SK-N-SH (cell line): Measurements from ENCODE around the gene COX5A. TPM values are rescaled to one million over a fixed set of nuclear protein-coding genes. Genes with fewer than 3 reads are reported as not detected.
A peak's percentile ranks its signal among the peaks of the same experiment; 100 is the strongest.

Experiments used
- CTCF ChIA-PET: fragments of 300-600, 350-600 bp; formaldehyde crosslinking; extraction: SDS; loops from one replicate; lab custom pipeline; 2021; lab: Yijun Ruan, JAX
- POLR2A ChIA-PET: fragments of 350-600 bp; sonication (Branson Sonifier 250); formaldehyde crosslinking; extraction: SDS; loops from one replicate; lab custom pipeline; 2020; ENCODE audit warnings: antibody characterized with exemption, inconsistent platforms; lab: Yijun Ruan, JAX
- DNase-seq: peaks from one replicate; pipeline ENCODE4 v3.0.0; 2012
- H2AFZ ChIP-seq: fragments of 200-600 bp; sonication (generic); 2 replicates; pipeline ENCODE4 v1.8.1; 2016; ENCODE audit warnings: antibody characterized with exemption, mild to moderate bottlenecking, low read depth
- H3F3A ChIP-seq: fragments of 200-600 bp; sonication (generic); replicated peaks from 2 replicates; pipeline ENCODE3; 2016; ENCODE audit warnings: antibody characterized with exemption, mild to moderate bottlenecking; ENCODE audit not compliant: insufficient read depth
- H3K27ac ChIP-seq, 2 experiments: fragments of 200-500 bp in 1 of 2; fragments of 200-600 bp in 1 of 2; sonication (Bioruptor generic) in 1 of 2; sonication (generic), shearing (Covaris generic) in 1 of 2; 2 replicates each; pipeline versions ENCODE4 v1.5.1 to v1.6.1; 2014 to 2016; ENCODE audit warnings: low read depth in 2 of 2, inconsistent platforms in 1 of 2, low read length in 1 of 2, mild to moderate bottlenecking in 1 of 2, mixed read lengths in 1 of 2
- H3K27me3 ChIP-seq: fragments of 200-600 bp; sonication (generic), shearing (Covaris generic); 2 replicates; pipeline ENCODE4 v1.6.1; 2016; ENCODE audit warnings: mixed run types; ENCODE audit not compliant: insufficient read depth
- H3K36me3 ChIP-seq, 2 experiments: fragments of 200-500 bp in 1 of 2; fragments of 200-600 bp in 1 of 2; sonication (Bioruptor generic) in 1 of 2; sonication (generic) in 1 of 2; replicated peaks in 1 of 2; 2 replicates each; pipeline versions ENCODE3 to v1.5.1; 2014 to 2016; ENCODE audit warnings: low read length in 1 of 2, mild to moderate bottlenecking in 1 of 2; ENCODE audit not compliant: insufficient read depth in 2 of 2, control insufficient read depth in 1 of 2
- H3K4me1 ChIP-seq, 2 experiments: fragments of 200-500 bp in 1 of 2; fragments of 200-600 bp in 1 of 2; sonication (Bioruptor generic) in 1 of 2; sonication (generic), shearing (Covaris generic) in 1 of 2; 2 replicates each; pipeline versions ENCODE4 v1.5.1 to v1.6.1; 2014 to 2016; ENCODE audit warnings: low read depth in 1 of 2, low read length in 1 of 2, mixed run types in 1 of 2; ENCODE audit not compliant: insufficient read depth in 2 of 2, control insufficient read depth in 1 of 2
- H3K4me2 ChIP-seq: fragments of 200-600 bp; sonication (generic), shearing (Covaris generic); 2 replicates; pipeline ENCODE4 v1.6.1; 2017; ENCODE audit warnings: mixed run types
- H3K4me3 ChIP-seq, 2 experiments: fragments of 200-500 bp in 1 of 2; fragments of 200-600 bp in 1 of 2; sonication (Bioruptor generic) in 1 of 2; sonication (generic), shearing (Covaris generic) in 1 of 2; 2 replicates each; pipeline versions ENCODE4 v1.5.1 to v1.8.1; 2014 to 2016; ENCODE audit warnings: low read depth in 2 of 2, inconsistent platforms in 1 of 2, low read length in 1 of 2, mild to moderate bottlenecking in 1 of 2, mixed read lengths in 1 of 2, moderate library complexity in 1 of 2
- H3K79me2 ChIP-seq: fragments of 200-600 bp; sonication (generic); 2 replicates; pipeline ENCODE4 v1.8.1; 2017; ENCODE audit warnings: mild to moderate bottlenecking; ENCODE audit not compliant: insufficient read depth
- H3K9ac ChIP-seq: fragments of 200-600 bp; sonication (generic); 2 replicates; pipeline ENCODE4 v1.6.1; 2017; ENCODE audit warnings: mixed run types
- H3K9me2 ChIP-seq: fragments of 200-600 bp; sonication (generic); 2 replicates; pipeline ENCODE4 v1.6.1; 2017; ENCODE audit warnings: mixed run types
- H3K9me3 ChIP-seq: fragments of 200-600 bp; sonication (generic); 2 replicates; pipeline ENCODE4 v1.6.1; 2017; ENCODE audit warnings: mixed run types, mild to moderate bottlenecking, moderate library complexity
- H4K20me1 ChIP-seq: fragments of 200-600 bp; sonication (generic); 2 replicates; pipeline ENCODE4 v1.6.1; 2017; ENCODE audit warnings: mild to moderate bottlenecking, mixed run types; ENCODE audit not compliant: insufficient read depth
- CHD2 ChIP-seq: fragments of 150-350 bp; IDR thresholded peaks from 2 replicates; pipeline ENCODE4 v1.6.1; 2018; ENCODE audit warnings: low read length; ENCODE audit not compliant: partially characterized antibody
- CTCF ChIP-seq: fragments of 200-600 bp; sonication (generic); IDR thresholded peaks from 2 replicates; pipeline ENCODE4 v1.6.1; 2017; ENCODE audit warnings: antibody characterized with exemption, mild to moderate bottlenecking, moderate library complexity
- ELF1 ChIP-seq: IDR thresholded peaks from 2 replicates; pipeline ENCODE4 v1.4.0; 2012
- FOXJ3 ChIP-seq: sonication (generic); formaldehyde crosslinking; IDR thresholded peaks from 2 replicates; pipeline ENCODE4 v1.5.1; 2020; ENCODE audit warnings: mild to moderate bottlenecking, missing genetic modification reagents
- MXI1 ChIP-seq: IDR thresholded peaks from 2 replicates; pipeline ENCODE4 v1.6.1; 2012; ENCODE audit warnings: mild to moderate bottlenecking, low read depth, low read length, improper control_type of control experiment
- NFIC ChIP-seq: IDR thresholded peaks from 2 replicates; pipeline ENCODE4 v1.4.0; 2012; ENCODE audit warnings: borderline replicate concordance
- RAD21 ChIP-seq: IDR thresholded peaks from 2 replicates; pipeline ENCODE4 v1.6.1; 2012; ENCODE audit warnings: mild to moderate bottlenecking, low read length
- SMC3 ChIP-seq: IDR thresholded peaks from 2 replicates; pipeline ENCODE4 v1.6.1; 2012; ENCODE audit warnings: low read depth, low read length, improper control_type of control experiment
- TAF1 ChIP-seq: IDR thresholded peaks from 2 replicates; pipeline ENCODE4 v1.6.1; 2012; ENCODE audit warnings: low read depth, mild to moderate bottlenecking, low read length, moderate library complexity, borderline replicate concordance
- USF1 ChIP-seq: IDR thresholded peaks from 2 replicates; pipeline ENCODE4 v1.4.0; 2012; ENCODE audit warnings: low read depth, borderline replicate concordance
- YY1 ChIP-seq: IDR thresholded peaks from 2 replicates; pipeline ENCODE4 v1.4.0; 2012; ENCODE audit warnings: low read depth, mild to moderate bottlenecking
- WGBS: methylation state at CpG from one replicate; pipeline ENCODE4 v1.1.6; 2017; ENCODE audit warnings: low lambda C conversion rate; 5-methylcytosine and 5-hydroxymethylcytosine counted together
- polyA plus RNA-seq, 3 experiments: library from polyadenylated mRNA; depleted of rRNA; stranded (reverse); fragments of >200 nt; gene quantifications; 2 replicates each; pipeline ENCODE4 v1.2.3, GENCODE V29; 2012
- TF ChIP-seq, protein P1 (sequence below): IDR thresholded peaks from 2 replicates; pipeline ENCODE4 v1.4.0; 2012; ENCODE audit warnings: low read depth
- TF ChIP-seq, protein P2 (sequence below): fragments of 150-350 bp; IDR thresholded peaks from 2 replicates; pipeline ENCODE4 v1.6.1; 2017; ENCODE audit warnings: antibody characterized with exemption, low read length, low read depth, borderline replicate concordance
- TF ChIP-seq, protein P3 (sequence below): IDR thresholded peaks from 2 replicates; pipeline ENCODE4 v1.6.1; 2012; ENCODE audit warnings: mild to moderate bottlenecking, low read depth, low read length, moderate library complexity

Gene COX5A
- polyA plus RNA-seq, 1 of the 3 experiments (the other 2 are of a cell fraction): 158 TPM

- ChIA-PET CTCF (interaction anchor here (0.7 to 5.6 kb wide), 23 partner anchors 20 to 324 kb away, joined by 3 to 36 read pairs (median 4); partner anchors contain the start of genes FAM219B and SCAMP5), POLR2A (interaction anchor here (0.7 to 5.5 kb wide), 7 partner anchors 22 to 243 kb away, joined by 3 to 47 read pairs (median 5); partner anchors contain the start of gene SCAMP5)
- peak; percentile 78 for DNase-seq
Measured at GRCh38 chr15:74955796-74956647, 18.1 kb upstream of the COX5A start.

More at GRCh38 chr15:74955796-74956647, 18.1 kb upstream of the COX5A start:
- peak overlapping the region; percentile 54 to 64 for H3K4me3 ChIP-seq
- H3K27ac ChIP-seq: peak overlapping the region in 1 of 2 experiments; percentile 98; a peak in 2 of 4 replicates
- no peaks in the 10 kb centered on the region for H3K9me3 ChIP-seq
- peak overlapping the region; percentile 54; the same call in 1 of the 2 replicates for H3K9ac ChIP-seq
- H3K4me1 ChIP-seq: peaks cover 0 to 37% of the 10 kb centered on the region in 2 experiments; a peak in 1 of 4 replicates
- H3F3A ChIP-seq: no peaks in the 10 kb centered on the region
- H2AFZ ChIP-seq: peak overlapping the region; percentile 96; the same call in 1 of the 2 replicates
- no peaks in the 10 kb centered on the region for H4K20me1 ChIP-seq
- H3K27me3 ChIP-seq: no peaks in the 10 kb centered on the region; the same call in 1 of the 2 replicates
- 52% methylated on average over 39 of the region's 88 CpGs for WGBS
- H3K79me2 ChIP-seq: no peaks in the 10 kb centered on the region
- no peaks in the 10 kb centered on the region for H3K9me2 ChIP-seq
- H3K36me3 ChIP-seq: no peaks in the 10 kb centered on the region
- TF ChIP-seq FOXJ3 (CRISPR knock-in tag): 0 out of 2 replicates have a peak, but pooled peaks have one; percentile 26
- TF ChIP-seq ELF1: no peak
- TF ChIP-seq, protein P1, sequence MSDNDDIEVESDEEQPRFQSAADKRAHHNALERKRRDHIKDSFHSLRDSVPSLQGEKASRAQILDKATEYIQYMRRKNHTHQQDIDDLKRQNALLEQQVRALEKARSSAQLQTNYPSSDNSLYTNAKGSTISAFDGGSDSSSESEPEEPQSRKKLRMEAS: peak; percentile 98
- peak; percentile 49 for TF ChIP-seq RAD21
- TF ChIP-seq, protein P2, sequence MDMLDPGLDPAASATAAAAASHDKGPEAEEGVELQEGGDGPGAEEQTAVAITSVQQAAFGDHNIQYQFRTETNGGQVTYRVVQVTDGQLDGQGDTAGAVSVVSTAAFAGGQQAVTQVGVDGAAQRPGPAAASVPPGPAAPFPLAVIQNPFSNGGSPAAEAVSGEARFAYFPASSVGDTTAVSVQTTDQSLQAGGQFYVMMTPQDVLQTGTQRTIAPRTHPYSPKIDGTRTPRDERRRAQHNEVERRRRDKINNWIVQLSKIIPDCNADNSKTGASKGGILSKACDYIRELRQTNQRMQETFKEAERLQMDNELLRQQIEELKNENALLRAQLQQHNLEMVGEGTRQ: peak; percentile 51; the same call in 1 of the 2 replicates
- peak; percentile 22 for TF ChIP-seq CHD2
- TF ChIP-seq USF1: peak; percentile 86
- peak; percentile 93 for TF ChIP-seq MXI1
- TF ChIP-seq SMC3: peak; percentile 36; the same call in 1 of the 2 replicates
- peak; percentile 60; the same call in 1 of the 2 replicates for TF ChIP-seq YY1
- TF ChIP-seq TAF1: no peak
- peak; percentile 42 for TF ChIP-seq CTCF
- TF ChIP-seq, protein P3, sequence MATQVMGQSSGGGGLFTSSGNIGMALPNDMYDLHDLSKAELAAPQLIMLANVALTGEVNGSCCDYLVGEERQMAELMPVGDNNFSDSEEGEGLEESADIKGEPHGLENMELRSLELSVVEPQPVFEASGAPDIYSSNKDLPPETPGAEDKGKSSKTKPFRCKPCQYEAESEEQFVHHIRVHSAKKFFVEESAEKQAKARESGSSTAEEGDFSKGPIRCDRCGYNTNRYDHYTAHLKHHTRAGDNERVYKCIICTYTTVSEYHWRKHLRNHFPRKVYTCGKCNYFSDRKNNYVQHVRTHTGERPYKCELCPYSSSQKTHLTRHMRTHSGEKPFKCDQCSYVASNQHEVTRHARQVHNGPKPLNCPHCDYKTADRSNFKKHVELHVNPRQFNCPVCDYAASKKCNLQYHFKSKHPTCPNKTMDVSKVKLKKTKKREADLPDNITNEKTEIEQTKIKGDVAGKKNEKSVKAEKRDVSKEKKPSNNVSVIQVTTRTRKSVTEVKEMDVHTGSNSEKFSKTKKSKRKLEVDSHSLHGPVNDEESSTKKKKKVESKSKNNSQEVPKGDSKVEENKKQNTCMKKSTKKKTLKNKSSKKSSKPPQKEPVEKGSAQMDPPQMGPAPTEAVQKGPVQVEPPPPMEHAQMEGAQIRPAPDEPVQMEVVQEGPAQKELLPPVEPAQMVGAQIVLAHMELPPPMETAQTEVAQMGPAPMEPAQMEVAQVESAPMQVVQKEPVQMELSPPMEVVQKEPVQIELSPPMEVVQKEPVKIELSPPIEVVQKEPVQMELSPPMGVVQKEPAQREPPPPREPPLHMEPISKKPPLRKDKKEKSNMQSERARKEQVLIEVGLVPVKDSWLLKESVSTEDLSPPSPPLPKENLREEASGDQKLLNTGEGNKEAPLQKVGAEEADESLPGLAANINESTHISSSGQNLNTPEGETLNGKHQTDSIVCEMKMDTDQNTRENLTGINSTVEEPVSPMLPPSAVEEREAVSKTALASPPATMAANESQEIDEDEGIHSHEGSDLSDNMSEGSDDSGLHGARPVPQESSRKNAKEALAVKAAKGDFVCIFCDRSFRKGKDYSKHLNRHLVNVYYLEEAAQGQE: no peak
- TF ChIP-seq NFIC: no peak
- TF ChIP-seq, all 33 proteins: peak for 10
- H3K4me2 ChIP-seq: peak overlapping the region; percentile 90
